Epithelial cell of esophagus (primary cell): ENCODE results near the gene IL36G.

Experiments
- DNase-seq: peaks from one replicate; pipeline ENCODE4 v3.0.0; 2010; ENCODE audit warnings: low read depth
- H3K4me3 ChIP-seq: 2 replicates; pipeline ENCODE4 v1.5.1; 2011; ENCODE audit warnings: mild to moderate bottlenecking, low read length, control low read depth
- TF ChIP-seq, protein P1 (sequence below): IDR thresholded peaks from 2 replicates; pipeline ENCODE4 v1.5.1; 2011; ENCODE audit warnings: low read depth, mild to moderate bottlenecking, low read length, control low read depth, inconsistent platforms; ENCODE audit not compliant: insufficient read depth; ENCODE audit errors: missing control alignments

Gene IL36G

DNA sequence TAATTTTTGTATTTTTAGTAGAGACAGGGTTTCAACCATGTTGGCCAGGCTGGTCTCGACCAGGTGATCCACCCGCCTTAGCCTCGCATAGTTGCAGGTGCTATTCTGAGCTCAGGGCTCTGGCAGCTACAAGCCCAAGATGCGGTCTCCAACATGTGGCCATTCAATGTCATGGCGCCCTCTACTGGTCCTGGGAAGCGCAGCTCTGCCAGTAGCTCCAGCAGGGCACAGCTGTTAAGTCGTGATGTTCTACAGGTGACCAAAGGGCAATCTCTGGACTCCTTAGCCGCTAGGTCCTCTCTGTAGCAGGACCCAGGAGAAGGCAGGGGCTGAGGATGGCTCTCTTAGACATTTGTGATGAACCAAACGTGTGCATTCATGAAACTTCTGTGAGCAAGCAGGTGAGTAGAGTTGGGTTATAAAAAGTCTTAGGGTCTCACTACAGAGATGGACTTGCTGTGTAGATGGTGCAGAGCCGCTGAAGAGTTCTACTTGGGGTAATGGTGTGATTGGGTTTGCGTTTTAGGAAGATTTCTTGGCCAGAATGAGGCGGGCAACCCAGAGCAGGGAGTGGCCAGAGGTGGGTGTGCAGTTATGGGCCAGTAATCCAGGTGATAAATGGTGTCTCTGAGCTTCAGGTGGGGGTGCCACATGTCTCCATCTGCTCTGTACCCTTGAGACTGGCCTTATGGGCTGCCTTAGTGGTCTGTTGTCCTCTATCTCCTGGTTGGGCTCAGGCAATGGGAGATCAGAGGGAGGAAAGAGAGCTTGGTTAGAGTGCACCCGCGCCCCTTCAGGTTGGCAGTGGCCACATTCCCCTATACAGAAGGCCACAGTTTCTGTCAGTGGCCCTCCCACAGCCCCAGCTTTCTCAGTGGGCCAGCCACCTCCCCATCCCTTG, 35.8 kb upstream of the IL36G start:
- H3K4me3 ChIP-seq: no peak overlapping the region
- TF ChIP-seq, protein P1, sequence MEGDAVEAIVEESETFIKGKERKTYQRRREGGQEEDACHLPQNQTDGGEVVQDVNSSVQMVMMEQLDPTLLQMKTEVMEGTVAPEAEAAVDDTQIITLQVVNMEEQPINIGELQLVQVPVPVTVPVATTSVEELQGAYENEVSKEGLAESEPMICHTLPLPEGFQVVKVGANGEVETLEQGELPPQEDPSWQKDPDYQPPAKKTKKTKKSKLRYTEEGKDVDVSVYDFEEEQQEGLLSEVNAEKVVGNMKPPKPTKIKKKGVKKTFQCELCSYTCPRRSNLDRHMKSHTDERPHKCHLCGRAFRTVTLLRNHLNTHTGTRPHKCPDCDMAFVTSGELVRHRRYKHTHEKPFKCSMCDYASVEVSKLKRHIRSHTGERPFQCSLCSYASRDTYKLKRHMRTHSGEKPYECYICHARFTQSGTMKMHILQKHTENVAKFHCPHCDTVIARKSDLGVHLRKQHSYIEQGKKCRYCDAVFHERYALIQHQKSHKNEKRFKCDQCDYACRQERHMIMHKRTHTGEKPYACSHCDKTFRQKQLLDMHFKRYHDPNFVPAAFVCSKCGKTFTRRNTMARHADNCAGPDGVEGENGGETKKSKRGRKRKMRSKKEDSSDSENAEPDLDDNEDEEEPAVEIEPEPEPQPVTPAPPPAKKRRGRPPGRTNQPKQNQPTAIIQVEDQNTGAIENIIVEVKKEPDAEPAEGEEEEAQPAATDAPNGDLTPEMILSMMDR: peak; percentile 98
- DNase-seq: peak; percentile 90

DNA sequence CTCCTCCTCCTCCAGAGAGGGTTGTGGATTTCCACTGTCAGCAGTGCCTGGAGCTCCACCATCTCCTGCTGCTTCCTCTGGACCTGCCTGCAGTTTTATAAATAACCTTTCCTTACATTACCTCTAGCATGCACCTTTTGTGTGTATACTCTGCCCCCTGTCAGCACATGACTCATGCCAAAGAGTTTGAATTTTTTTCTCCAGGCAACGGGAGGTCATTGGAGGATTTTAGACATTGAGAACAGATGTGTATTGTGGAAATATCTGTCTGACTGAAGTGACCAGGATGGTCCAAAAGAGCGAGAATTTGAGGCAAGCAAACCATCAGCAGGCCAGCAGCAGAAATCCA, 35.2 kb upstream of the IL36G start:
- TF ChIP-seq, protein P1: no peak
- H3K4me3 ChIP-seq: no peak overlapping the region
- peak; percentile 61 for DNase-seq

DNA sequence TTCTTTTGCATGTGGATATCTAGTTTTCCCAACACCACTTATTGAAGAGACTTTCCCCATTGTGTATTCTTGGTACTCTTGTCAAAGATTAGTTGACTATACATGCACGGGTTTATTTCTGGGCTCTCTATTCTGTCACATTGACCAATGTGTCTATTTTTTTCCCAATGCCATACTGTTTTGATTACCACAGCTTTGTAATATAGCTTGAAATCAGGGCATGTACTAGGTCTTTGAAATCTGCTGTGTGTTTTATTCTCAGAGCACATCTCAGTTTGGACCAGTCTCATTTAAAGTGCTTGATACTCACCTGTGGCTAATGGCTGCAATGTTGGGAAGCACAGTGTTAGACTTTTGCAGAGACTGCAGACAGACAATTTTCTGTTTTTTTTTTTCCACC, 32.8 kb upstream of the IL36G start:
- TF ChIP-seq, protein P1: no peak
- H3K4me3 ChIP-seq: no peak overlapping the region
- DNase-seq: no peak

DNA sequence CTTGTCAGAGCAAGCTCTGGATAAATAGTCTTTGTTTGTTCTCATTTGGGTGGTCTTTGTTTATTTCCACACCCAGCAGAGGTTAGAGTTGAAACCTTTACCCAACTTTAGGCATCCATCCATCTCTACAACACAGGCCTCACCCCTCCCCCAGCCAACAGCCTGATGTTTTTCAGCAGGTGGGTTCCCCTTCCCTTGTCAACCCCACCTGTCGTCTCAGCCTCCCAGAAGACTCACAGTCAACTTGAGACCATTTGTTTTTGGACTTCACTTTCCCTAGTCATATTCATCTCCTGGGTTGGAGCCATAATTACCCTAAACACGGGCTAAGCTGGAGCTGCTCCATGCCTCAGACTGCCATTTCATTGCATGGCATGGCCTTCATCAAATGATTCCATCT, 31.7 kb upstream of the IL36G start:
- no peak for DNase-seq
- no peak overlapping the region for H3K4me3 ChIP-seq
- TF ChIP-seq, protein P1: no peak

DNA sequence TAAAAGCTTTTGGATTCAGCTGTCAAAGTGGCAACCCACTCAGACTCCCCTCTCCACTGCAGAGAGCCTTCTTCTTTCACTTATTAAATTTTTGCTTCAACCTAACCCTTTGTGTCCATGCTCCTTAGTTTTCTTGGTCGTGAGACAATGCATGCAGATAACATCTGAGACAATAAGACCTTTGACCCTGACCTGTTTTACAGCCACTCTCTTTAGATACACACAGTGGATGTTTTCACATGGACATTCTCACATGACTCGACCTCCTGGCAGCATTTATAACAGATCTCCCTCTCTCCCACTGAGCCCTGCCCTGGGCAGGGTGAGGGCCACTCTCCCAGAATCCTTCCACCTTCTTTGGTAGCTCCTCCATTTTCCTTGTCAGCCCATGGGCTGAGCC, 30.4 kb upstream of the IL36G start:
- no peak for DNase-seq
- H3K4me3 ChIP-seq: no peak overlapping the region
- TF ChIP-seq, protein P1: no peak

DNA sequence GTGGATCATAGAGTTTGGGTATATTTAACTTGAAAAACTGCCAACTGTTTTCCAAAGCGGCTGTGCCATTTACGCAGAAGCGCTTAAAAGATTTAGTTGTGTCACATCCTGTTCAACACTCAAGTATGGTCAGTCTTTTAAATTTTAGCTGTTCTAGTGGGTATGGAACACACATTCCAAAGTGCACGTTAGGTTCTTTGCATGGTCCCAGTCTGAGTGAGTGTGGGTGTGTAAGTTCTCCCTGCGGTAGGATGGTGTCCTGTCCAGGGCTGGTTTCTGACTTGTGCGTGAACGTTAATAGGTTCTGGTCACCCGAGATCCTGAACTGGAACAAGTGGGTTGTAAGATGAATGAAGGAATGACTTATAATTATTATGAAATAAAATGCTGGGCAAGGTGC, 28.4 kb upstream of the IL36G start:
- no peak for DNase-seq
- no peak overlapping the region for H3K4me3 ChIP-seq
- TF ChIP-seq, protein P1: no peak

DNA sequence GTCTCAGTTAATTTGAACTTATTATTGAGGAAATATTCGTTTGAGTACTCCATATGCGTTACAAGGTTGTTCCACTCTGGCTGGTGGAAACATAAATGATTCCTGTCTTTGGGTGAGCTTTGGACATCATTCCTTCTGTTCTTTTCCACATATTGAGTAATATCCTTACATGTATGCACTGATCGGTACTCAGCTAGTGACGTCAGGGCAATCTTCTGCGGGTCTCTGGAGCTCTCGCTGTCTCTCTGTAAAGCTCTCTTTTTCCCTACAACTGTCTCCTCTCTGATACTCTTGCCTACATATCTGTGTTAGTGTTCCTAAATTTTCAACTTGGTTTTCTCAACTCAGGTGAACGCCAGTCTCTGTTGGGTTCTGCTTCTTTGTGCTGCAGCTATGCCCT, 23.4 kb upstream of the IL36G start:
- TF ChIP-seq, protein P1: no peak
- no peak overlapping the region for H3K4me3 ChIP-seq
- DNase-seq: peak; percentile 33
